Measurements from ENCODE around the gene ADGRF4.

Gene ADGRF4

GRCh38 chr6:47698342-47698787, at the start of gene ADGRF4:
ADGRF4 (plus strand) TSS chr6:47698580; CDS start chr6:47707246, 8,666 bp downstream.
- DNase-seq, result no peak

GRCh38 chr6:47650553-47651432, 47.6 kb upstream of the ADGRF4 start:
- DNase-seq, result no peak

- no peak for DNase-seq
Measured at GRCh38 chr6:47651505-47651944, 46.9 kb upstream of the ADGRF4 start.

- DNase-seq, result no peak
Measured at GRCh38 chr6:47653706-47654105, 44.7 kb upstream of the ADGRF4 start.

- DNase-seq, result no peak
Measured at GRCh38 chr6:47654255-47654654, 44.1 kb upstream of the ADGRF4 start.

- DNase-seq, result peak; percentile 7
Measured at GRCh38 chr6:47655719-47656595, 42.4 kb upstream of the ADGRF4 start.

- DNase-seq, result no peak
Measured at GRCh38 chr6:47661960-47662359, 36.4 kb upstream of the ADGRF4 start.

- no peak for DNase-seq
Measured at GRCh38 chr6:47663462-47664216, 34.7 kb upstream of the ADGRF4 start.

- peak; percentile 71 for DNase-seq
Measured at GRCh38 chr6:47665112-47665511, 33.3 kb upstream of the ADGRF4 start.

GRCh38 chr6:47669684-47670513, 28.5 kb upstream of the ADGRF4 start:
- DNase-seq, result peak; percentile 88

- no peak for DNase-seq
Measured at GRCh38 chr6:47670851-47671250, 27.5 kb upstream of the ADGRF4 start.

- DNase-seq, result no peak
Measured at GRCh38 chr6:47671777-47672176, 26.6 kb upstream of the ADGRF4 start.

GRCh38 chr6:47672816-47673215, 25.6 kb upstream of the ADGRF4 start:
- no peak for DNase-seq

- no peak for DNase-seq
Measured at GRCh38 chr6:47674673-47675072, 23.7 kb upstream of the ADGRF4 start.

GRCh38 chr6:47677381-47678100, 20.8 kb upstream of the ADGRF4 start:
- no peak for DNase-seq

- DNase-seq, result no peak
Measured at GRCh38 chr6:47678739-47679138, 19.6 kb upstream of the ADGRF4 start.

GRCh38 chr6:47679322-47679906, 19.0 kb upstream of the ADGRF4 start:
- DNase-seq, result no peak

- DNase-seq, result peak; percentile 24
Measured at GRCh38 chr6:47680051-47680450, 18.3 kb upstream of the ADGRF4 start.

GRCh38 chr6:47680724-47681123, 17.7 kb upstream of the ADGRF4 start:
- DNase-seq, result no peak

GRCh38 chr6:47681201-47681990, 17.0 kb upstream of the ADGRF4 start:
- DNase-seq, result peak; percentile 58
